ENCODE measurements around the gene TNIP2. TPM values are rescaled to one million over a fixed set of nuclear protein-coding genes. Genes with fewer than 3 reads are reported as not detected.

TNIP2 gene
- total RNA-seq, 1 experiment from 2014 or later: 41.0 TPM

- H3K79me2 ChIP-seq (ENCODE audit: insufficient read depth, low read length): no peaks in the 10 kb centered on the region
- H3K4me3 ChIP-seq (replicated peaks in 1 of 2; ENCODE audit: low read depth in 1 of 2, low read length in 2 of 2): no peak overlapping the region
- RAD21 ChIA-PET (ENCODE audit: low non-redundant PET in 1 of 2, low total read pairs in 2 of 2, uncharacterized antibody in 2 of 2, unreplicated experiment in 2 of 2): no interaction called here
- no peaks in the 10 kb centered on the region for H3K27me3 ChIP-seq (ENCODE audit: insufficient read depth, low read length)
- no TSS peak for BruUV-seq (replicated peaks)
- 0 out of 2 replicates have a peak overlapping the region, but pooled peaks have one; percentile 22 for H3K9ac ChIP-seq (ENCODE audit: low read length)
- ATAC-seq (peak; percentile 67), DNase-seq (ENCODE audit: low read depth, low spot score) (no peak)
- CTCF ChIA-PET: no interaction called here
- no peak overlapping the region for H2AFZ ChIP-seq (ENCODE audit: low read depth, low read length, poor library complexity, severe bottlenecking)
- POLR2A ChIA-PET: no interaction called here
- intact Hi-C loops (cut with micrococcal nuclease): no loop called here
- TF ChIP-seq SP1 (IDR thresholded peaks at IDR 0.05; ENCODE audit: low read depth) (no peak), EZH2phosphoT487 (IDR thresholded peaks at IDR 0.05; ENCODE audit: borderline replicate concordance) (no peak), ELF1 (IDR thresholded peaks at IDR 0.05; ENCODE audit: borderline replicate concordance, low read depth) (no peak), YY1 (IDR thresholded peaks at IDR 0.05; ENCODE audit: extremely low read depth, insufficient replicate concordance, low read depth, low read length) (no peak), ZBTB33 (IDR thresholded peaks at IDR 0.05; ENCODE audit: extremely low read depth, insufficient replicate concordance, low read length) (no peak), RAD21 (IDR thresholded peaks at IDR 0.05; ENCODE audit: low read depth) (no peak), TCF7L2 (IDR thresholded peaks at IDR 0.05; ENCODE audit: borderline replicate concordance, extremely low read depth, insufficient read depth, insufficient read length) (no peak), POLR2AphosphoS5 (IDR thresholded peaks at IDR 0.05; ENCODE audit: low read depth, low read length) (no peak), EZH2 (IDR thresholded peaks at IDR 0.05) (no peak), ATF3 (IDR thresholded peaks at IDR 0.05) (no peak), MAX (IDR thresholded peaks at IDR 0.05) (no peak), FOSL1 (IDR thresholded peaks at IDR 0.05; ENCODE audit: low read depth) (no peak), CBX3 (IDR thresholded peaks at IDR 0.05; ENCODE audit: low read depth) (no peak), SRF (IDR thresholded peaks at IDR 0.05; ENCODE audit: low read depth) (no peak), ZFX (IDR thresholded peaks at IDR 0.05) (no peak), EGR1 (IDR thresholded peaks at IDR 0.05; ENCODE audit: low read depth) (no peak), POLR2A (IDR thresholded peaks at IDR 0.05; ENCODE audit: borderline replicate concordance, extremely low read depth, insufficient read depth, insufficient read length) (no peak)
- no peaks in the 10 kb centered on the region for H3K9me2 ChIP-seq (ENCODE audit: insufficient read depth)
- no peaks in the 10 kb centered on the region for H4K20me1 ChIP-seq (ENCODE audit: insufficient read depth)
- peak overlapping the region; percentile 37 for H3K4me2 ChIP-seq (ENCODE audit: low read length)
- no peaks in the 10 kb centered on the region for H3K36me3 ChIP-seq (ENCODE audit: control insufficient read depth in 1 of 2, insufficient read depth in 2 of 2, low read length in 2 of 2)
- no peaks in the 10 kb centered on the region for H3K9me3 ChIP-seq (ENCODE audit: control insufficient read depth in 1 of 2, insufficient read depth in 1 of 2, low read depth in 1 of 2, low read length in 2 of 2)
- peak overlapping the region; percentile 18; the same call in 1 of the 2 replicates for H3K27ac ChIP-seq (ENCODE audit: low read depth, low read length)
- peaks cover 52 to 83% of the 10 kb centered on the region in 2 experiments for H3K4me1 ChIP-seq (ENCODE audit: control insufficient read depth in 1 of 2, insufficient read depth in 2 of 2, low read length in 2 of 2)
Observed at GRCh38 chr4:2798399-2799223, 42.5 kb upstream of the TNIP2 start.

Data from HCT116 (cell line).